ENCODE results near the gene KIF20B. TPM values are rescaled to one million over a fixed set of nuclear protein-coding genes. Genes with fewer than 3 reads are reported as not detected.

KIF20B gene
- polyA plus RNA-seq, 1 experiment = 4.5 TPM

DNA sequence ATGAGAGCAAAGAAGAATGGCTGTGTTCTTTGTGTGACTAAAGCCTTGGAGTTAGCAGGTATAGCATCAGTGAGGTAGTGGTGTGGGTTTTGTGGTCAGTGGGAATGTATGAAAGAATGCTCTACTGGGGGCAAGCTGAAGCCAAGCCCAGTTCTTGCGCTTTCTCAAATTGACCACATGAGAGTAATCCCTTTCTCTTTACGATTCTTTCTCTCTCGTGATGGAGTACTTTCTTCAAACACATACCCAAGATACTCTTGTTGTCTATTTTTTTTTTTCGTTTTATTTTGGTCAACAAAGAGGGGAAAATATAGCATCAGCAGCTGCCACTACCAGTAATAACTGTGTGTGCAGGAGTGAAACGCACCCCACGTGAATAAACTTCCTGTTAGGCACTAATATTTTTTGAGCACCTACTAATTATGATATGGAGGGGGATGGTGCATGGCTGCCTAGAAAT is 48.0 kb upstream of the KIF20B start:
- ChIA-PET POLR2A (interaction anchor here (0.7 to 1.1 kb wide), 2 partner anchors 10 to 63 kb away, joined by 3 to 5 read pairs; no protein-coding TSS in a partner anchor), CTCF (no interaction called here)
- Histone ChIP-seq H3K4me3 (ENCODE audit: low read depth, low read length) (no peak overlapping the region), H3K27me3 (ENCODE audit: control insufficient read depth, insufficient read depth, low read length) (no peaks in the 10 kb centered on the region), H3K9me3 (ENCODE audit: control insufficient read depth, insufficient read depth, low read length) (no peaks in the 10 kb centered on the region), H3K27ac (ENCODE audit: low read depth, low read length) (no peak overlapping the region)
- TF ChIP-seq, protein P1, sequence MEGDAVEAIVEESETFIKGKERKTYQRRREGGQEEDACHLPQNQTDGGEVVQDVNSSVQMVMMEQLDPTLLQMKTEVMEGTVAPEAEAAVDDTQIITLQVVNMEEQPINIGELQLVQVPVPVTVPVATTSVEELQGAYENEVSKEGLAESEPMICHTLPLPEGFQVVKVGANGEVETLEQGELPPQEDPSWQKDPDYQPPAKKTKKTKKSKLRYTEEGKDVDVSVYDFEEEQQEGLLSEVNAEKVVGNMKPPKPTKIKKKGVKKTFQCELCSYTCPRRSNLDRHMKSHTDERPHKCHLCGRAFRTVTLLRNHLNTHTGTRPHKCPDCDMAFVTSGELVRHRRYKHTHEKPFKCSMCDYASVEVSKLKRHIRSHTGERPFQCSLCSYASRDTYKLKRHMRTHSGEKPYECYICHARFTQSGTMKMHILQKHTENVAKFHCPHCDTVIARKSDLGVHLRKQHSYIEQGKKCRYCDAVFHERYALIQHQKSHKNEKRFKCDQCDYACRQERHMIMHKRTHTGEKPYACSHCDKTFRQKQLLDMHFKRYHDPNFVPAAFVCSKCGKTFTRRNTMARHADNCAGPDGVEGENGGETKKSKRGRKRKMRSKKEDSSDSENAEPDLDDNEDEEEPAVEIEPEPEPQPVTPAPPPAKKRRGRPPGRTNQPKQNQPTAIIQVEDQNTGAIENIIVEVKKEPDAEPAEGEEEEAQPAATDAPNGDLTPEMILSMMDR (IDR thresholded peaks at IDR 0.05; ENCODE audit: low read depth, low read length) = no peak
- no peak for DNase-seq (ENCODE audit: low read depth, low spot score)

DNA sequence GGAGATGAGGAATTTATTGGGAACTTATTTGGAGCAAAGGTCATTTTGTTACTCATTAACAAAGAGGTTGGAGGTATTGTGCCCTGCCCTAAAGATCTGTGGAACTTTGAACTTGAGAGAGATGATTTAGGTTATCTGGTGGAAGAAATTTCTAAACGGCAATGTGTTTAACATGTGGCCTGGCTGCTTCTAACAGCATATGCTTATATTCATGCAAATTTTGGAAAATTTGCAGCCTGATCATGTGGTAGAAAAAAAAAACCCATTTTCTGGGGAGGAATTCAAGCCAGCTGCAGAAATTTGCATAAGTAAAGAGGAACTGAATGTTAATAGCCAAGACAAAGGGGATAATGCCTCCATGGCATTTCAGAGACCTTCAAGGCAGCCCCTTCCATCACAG is 45.7 kb upstream of the KIF20B start:
- TF ChIP-seq, protein P1 (IDR thresholded peaks at IDR 0.05; ENCODE audit: low read depth, low read length) = no peak
- Histone ChIP-seq H3K27ac (ENCODE audit: low read depth, low read length) (no peak overlapping the region), H3K9me3 (ENCODE audit: control insufficient read depth, insufficient read depth, low read length) (no peaks in the 10 kb centered on the region), H3K4me3 (ENCODE audit: low read depth, low read length) (no peak overlapping the region), H3K27me3 (ENCODE audit: control insufficient read depth, insufficient read depth, low read length) (no peaks in the 10 kb centered on the region)
- ChIA-PET POLR2A (no interaction called here), CTCF (no interaction called here)
- DNase-seq (ENCODE audit: low read depth, low spot score) = no peak

DNA sequence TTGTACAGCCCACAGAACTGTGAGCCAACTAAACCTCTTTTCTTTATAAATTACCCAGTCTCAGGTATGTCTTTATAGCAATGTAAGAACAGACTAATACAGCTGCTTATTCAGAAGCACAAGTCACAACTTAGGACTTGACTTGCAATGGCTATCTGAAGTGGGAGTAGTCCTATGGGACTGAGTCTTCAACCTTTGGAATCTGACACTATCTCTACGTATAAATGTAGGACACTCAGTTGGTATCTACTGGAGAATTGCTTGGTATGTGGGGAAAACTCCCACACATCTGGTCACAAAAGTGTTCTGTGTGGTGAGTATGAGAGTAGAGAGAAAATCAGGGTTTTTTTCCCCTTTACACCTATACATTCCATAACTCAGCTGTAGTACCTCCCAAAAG is 44.1 kb upstream of the KIF20B start:
- Histone ChIP-seq H3K27ac (ENCODE audit: low read depth, low read length) (no peak overlapping the region), H3K9me3 (ENCODE audit: control insufficient read depth, insufficient read depth, low read length) (no peaks in the 10 kb centered on the region), H3K4me3 (ENCODE audit: low read depth, low read length) (no peak overlapping the region), H3K27me3 (ENCODE audit: control insufficient read depth, insufficient read depth, low read length) (no peaks in the 10 kb centered on the region)
- TF ChIP-seq, protein P1 (IDR thresholded peaks at IDR 0.05; ENCODE audit: low read depth, low read length) = no peak
- no peak for DNase-seq (ENCODE audit: low read depth, low spot score)
- CTCF ChIA-PET = no interaction called here
- POLR2A ChIA-PET = no interaction called here

DNA sequence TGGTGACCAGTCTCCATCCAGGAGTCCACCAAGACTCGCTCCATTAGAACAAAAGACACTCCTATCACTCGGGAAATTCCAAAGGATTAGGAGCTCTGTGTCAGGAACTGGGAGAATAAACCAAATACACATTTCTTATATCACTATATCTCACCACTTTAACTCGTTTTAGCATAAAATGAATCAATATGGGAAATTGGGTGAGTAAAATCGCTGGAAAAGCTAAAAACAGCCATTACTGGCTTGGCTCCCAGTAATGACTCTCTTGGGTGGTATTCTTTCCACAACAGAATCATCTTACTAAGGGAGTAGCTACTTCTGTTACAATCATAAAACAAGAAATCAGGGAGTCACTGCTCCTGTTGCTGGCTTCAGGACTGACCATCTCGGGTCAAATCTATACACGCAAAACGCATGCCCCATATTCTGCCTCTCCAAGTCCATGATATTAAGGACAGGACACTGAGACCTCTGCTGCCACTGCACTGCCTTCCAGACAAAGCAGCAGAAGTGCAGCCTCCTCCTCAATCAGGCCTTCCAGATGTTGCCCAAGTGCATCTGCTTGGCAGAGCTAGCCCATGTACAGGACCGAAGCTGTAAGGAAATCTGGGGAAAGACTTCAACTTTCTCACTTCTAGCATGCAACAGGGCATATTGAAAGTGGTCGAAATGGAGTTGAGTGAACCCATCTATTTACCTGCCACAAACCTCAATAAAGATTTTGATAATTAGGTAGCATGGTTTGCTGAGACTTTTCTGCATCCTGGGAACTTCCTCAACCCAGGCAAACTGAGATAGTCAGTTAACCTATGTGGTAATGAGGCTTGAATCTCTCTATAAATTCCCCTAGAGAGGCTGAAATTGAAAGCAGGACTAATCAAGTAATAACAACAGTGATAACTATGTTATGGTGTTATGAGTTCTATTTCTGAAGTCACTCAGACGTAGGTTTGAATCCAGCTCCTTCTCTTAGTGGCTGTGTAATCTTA is 42.0 kb upstream of the KIF20B start:
- peak; percentile 41 for DNase-seq (ENCODE audit: low read depth, low spot score)
- H3K27ac ChIP-seq (ENCODE audit: low read depth, low read length) = peak overlapping the region; percentile 66
- CTCF ChIA-PET = interaction anchor here (0.8 kb wide), 3 partner anchors 9 to 446 kb away, joined by 3 read pairs; no protein-coding TSS in a partner anchor
- no peaks in the 10 kb centered on the region for H3K27me3 ChIP-seq (ENCODE audit: control insufficient read depth, insufficient read depth, low read length)
- no peaks in the 10 kb centered on the region for H3K9me3 ChIP-seq (ENCODE audit: control insufficient read depth, insufficient read depth, low read length)
- TF ChIP-seq, protein P1 (IDR thresholded peaks at IDR 0.05; ENCODE audit: low read depth, low read length) = no peak
- H3K4me3 ChIP-seq (ENCODE audit: low read depth, low read length) = no peak overlapping the region
- POLR2A ChIA-PET = interaction anchor here (0.9 to 1.4 kb wide), 2 partner anchors 15 to 42 kb away, joined by 5 to 7 read pairs; partner anchors contain the start of gene KIF20B

DNA sequence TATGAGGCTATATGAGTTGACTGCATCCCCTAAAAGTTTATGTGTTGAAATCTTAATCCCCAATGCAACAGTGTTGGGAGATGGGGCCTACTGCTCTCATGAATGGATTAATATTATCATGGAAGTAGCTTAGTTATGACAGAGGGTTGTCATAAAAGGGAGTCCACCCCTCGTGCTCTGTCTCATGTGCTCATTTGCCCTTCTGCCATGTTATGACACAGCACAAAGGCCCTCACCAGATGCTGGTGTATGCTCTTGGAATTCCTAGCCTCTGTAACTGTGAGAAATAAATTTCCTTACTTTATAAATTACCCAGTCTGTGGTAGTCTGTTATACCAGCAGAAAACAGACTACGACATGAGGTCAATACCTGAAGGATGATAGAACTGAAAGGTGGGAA is 38.8 kb upstream of the KIF20B start:
- Histone ChIP-seq H3K9me3 (ENCODE audit: control insufficient read depth, insufficient read depth, low read length) (no peaks in the 10 kb centered on the region), H3K4me3 (ENCODE audit: low read depth, low read length) (no peak overlapping the region), H3K27me3 (ENCODE audit: control insufficient read depth, insufficient read depth, low read length) (no peaks in the 10 kb centered on the region), H3K27ac (ENCODE audit: low read depth, low read length) (no peak overlapping the region)
- ChIA-PET POLR2A (no interaction called here), CTCF (no interaction called here)
- no peak for DNase-seq (ENCODE audit: low read depth, low spot score)
- TF ChIP-seq, protein P1 (IDR thresholded peaks at IDR 0.05; ENCODE audit: low read depth, low read length) = no peak
